HG03196 (cell line): ENCODE results near the gene RASGRP2.

Experiments
- ATAC-seq: cut with Tn5 transposase; IDR thresholded peaks from one replicate; pipeline ENCODE4 v1.9.1; 2021; ENCODE audit not compliant: unreplicated experiment

The RASGRP2 gene

GRCh38 chr11:64742087-64742888 lies 1.7 kb downstream of the RASGRP2 start:
- ATAC-seq = no peak

DNA sequence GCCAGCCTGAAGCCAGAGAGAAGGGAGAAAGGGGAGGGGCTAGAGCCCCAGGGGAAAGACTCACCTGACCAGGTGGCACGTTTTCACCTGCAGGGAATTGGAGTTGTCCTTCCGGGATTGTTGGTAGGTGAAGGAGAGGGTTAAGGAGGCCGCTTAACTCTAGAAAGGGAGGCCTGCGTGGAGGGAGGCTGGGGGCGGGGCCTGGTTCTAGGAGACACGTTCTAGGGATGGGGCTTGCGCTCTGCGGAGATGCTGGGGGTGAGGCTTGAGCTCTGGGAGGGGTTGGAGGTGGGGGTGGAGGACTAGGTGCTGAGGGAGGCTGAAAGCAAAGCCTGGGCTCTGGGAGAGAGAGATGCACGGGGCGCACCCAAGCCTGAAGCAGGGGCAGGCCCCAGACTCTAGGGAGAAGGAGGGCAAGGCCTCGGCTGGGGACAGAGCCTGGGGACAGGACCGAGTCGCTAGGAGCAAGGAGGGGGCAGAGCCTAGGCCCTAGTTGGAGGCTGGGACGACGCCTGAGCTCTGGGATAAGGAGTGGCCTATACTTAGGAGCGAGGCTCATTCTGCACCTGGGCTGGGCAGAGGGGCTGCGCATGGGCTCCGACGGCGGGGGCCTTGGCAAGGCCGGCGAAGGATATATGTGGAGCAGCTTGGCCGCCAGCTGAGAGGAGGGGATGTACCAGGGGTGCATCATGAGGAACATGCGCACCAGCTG lies 2.4 kb downstream of the RASGRP2 start:
- no peak for ATAC-seq

DNA sequence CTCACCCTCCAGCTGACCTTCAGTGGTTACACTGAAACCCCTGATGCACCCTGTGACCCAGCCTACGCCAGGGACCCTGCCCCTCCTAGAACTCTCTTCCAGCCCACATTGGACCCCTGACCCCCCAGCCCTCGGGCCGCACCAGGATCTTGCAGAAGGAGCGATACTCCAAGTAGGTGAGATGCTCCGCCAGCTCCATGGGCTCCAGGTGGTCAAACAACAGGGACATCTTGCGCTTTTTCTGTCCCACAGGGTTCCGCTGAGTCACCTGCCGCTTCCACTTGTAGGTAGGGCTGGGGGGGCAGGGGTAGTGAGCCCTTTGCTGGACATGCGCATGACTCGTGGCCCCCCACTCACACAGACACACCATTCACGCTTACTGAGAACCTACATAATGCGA lies 4.1 kb downstream of the RASGRP2 start:
- no peak for ATAC-seq

GRCh38 chr11:64736654-64737053 lies 7.3 kb downstream of the RASGRP2 start:
- no peak for ATAC-seq

DNA sequence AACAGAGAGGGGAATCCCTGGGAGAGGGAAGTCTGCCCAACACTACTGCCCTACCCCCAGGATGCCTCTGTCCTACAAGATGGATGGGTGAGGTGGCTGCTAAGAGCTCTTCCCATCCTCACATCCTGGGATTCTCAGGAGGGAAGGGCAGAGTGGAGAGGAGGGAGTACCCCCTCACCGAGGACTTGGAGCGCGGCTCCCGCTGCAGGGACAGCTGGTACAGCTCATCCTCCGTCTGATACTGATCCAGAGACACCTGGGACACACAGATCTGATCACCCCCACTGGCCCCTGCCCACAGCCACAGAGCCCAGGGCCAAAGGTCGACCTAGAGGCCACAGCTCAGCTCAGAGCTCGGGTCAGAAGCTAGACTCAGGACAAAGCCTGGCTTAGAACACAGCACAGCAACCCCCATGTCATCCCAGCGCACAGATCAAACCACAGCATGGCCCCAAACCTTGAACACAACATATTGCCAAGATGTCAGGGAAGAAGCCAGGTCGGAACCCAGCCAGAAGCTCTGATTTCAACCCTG lies 8.2 kb downstream of the RASGRP2 start:
- no peak for ATAC-seq

DNA sequence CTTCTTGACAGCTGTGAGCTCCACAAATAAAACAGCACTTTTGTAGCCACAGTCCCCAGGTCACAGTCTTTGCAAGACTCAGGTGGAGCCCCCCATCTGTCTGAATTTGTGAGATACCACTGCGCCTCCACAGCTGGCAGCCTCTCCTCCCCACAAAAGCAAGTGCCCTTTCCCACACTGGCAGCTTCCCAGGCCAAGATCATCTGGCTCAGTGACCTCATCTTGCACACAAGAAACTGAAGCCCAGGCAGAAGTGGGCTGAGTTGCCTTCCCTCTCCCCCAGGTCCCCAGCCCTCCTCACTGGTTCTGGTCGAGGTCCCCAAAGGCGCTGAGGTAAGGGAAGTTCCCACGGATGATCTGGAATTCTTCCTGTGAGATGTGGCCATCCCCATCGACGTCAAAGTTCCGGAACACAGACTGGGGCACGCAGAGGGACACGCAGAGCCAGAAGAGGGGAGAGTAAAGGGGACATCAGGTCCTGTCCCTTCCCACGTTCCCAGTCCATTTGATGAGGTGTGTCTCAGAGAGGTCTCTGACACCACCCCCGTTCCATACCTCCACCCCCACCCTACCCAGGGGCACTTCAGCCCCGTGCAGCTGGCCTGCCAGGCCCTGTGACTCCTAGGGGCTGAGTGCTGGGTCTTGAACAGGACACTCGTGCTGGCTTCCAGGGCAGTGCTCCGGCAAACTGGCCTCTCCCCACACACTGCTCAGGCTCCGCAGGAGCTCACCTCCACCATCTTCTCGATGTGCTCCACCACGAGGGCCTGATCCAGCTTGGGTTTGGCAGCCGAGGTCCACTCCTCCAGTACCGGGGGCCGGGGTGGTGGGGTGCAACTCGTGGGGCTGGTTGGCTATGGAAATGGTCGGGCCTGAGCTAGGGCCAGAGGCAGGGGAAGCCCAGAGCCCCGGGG lies 8.9 kb downstream of the RASGRP2 start:
- no peak for ATAC-seq

DNA sequence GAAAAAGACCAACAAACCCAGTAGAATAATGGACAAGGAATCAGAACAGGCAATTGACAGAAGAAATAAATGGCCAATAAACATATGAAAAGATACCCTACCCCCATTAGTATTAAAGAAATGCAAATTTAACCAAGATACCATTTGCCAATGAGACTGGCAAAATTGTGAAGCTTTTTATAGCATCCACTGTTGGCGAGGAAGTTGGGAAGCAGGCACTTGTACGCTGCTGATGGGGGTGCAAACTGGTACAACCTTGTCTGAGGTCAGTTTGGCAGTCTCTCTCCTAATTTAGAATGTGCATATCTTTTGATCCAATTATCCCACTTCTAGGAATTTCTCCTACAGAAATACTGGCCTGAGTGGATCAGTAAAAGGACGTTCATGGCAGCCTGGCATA lies 12.3 kb downstream of the RASGRP2 start:
- no peak for ATAC-seq

DNA sequence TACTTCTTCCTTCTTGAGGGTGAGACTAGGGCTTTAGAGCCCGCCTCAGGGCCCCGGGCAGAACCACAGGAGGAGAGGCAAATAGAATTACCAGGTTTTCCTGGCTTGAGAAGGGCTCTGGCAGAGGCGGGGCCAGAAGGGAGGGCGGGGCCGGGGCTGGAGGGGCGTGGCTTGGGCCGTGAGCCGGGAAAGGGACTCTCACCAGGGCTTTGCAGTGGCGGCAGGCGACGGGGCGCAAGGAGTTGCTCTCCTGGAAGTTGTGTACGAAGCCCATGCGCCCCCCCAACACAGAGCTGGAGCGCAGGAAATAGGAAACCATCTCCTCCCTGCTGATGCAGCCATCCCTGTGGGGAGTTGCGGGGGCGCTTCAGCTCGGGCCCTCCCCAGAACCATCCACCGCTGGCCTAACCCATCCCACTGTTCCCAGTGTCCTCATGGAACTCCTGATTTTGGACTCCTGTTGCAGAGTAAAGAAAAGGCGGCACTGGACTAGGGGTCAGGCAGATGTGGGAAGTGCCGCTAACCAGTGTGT lies 14.0 kb downstream of the RASGRP2 start:
- ATAC-seq = no peak

DNA sequence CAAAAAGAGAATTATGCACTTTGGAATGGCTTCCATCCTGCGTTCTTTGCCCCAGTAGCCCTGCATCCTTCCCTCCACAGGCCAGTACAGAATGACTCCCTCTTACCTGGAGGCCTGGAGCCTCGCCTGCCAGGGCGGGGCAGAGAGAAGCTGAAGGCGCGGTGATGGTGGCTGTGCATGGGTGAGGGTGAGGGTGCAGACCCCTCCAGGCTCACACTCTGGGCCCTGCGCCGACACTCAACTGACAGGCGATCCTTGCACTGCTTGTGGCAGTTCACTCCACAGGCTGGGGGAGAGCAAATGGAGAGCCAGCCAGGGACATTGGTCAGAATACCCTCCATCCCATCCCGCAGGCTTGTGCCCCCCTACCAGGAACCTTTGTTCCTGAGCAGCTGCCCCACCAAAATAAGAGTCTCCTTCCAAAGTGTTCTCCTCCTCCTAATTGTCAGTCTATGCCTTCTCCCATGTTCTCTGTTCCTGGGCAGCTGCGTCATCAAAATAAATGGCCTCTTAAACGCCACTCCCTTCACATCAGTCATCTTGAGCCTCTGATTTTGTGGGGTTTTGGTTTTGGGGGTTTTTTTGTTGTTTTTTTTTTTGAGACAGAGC lies 15.1 kb downstream of the RASGRP2 start:
- ATAC-seq = no peak

DNA sequence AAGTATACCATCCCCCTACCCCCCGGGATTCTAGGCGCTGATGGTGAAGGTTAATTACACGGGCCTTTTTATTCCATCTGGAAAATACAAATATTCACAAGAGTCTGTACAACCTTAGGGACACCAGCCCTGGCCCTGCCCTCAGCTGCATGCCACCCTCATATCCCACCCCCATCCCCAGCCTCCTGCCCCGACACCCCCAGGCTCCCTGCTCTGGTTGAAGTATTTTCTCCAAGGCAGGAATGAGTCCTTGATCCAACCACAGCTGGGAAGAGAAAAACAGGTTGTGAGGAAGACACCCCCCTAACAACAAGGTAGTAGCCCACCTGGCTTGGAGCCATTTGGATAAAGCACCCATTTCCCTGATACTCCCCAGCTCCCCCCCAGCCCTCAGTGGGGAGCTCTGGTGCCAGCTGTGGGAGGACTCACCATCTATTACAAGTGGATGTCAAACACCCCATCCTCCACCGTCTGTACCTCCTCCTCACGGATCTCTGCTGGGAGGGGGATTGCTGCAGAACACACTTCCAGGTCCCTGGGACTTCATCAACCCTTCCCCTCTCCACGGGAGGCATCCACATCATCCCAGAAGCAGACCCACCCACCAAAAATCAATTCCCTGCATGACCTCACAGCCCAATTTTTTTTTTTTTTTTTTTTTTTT lies 16.9 kb downstream of the RASGRP2 start:
- no peak for ATAC-seq

- no peak for ATAC-seq
These were observed 17.7 kb downstream of the RASGRP2 start for GRCh38 chr11:64726211-64726641.

- ATAC-seq = no peak
These were observed 18.9 kb downstream of the RASGRP2 start for GRCh38 chr11:64724863-64725532.

DNA sequence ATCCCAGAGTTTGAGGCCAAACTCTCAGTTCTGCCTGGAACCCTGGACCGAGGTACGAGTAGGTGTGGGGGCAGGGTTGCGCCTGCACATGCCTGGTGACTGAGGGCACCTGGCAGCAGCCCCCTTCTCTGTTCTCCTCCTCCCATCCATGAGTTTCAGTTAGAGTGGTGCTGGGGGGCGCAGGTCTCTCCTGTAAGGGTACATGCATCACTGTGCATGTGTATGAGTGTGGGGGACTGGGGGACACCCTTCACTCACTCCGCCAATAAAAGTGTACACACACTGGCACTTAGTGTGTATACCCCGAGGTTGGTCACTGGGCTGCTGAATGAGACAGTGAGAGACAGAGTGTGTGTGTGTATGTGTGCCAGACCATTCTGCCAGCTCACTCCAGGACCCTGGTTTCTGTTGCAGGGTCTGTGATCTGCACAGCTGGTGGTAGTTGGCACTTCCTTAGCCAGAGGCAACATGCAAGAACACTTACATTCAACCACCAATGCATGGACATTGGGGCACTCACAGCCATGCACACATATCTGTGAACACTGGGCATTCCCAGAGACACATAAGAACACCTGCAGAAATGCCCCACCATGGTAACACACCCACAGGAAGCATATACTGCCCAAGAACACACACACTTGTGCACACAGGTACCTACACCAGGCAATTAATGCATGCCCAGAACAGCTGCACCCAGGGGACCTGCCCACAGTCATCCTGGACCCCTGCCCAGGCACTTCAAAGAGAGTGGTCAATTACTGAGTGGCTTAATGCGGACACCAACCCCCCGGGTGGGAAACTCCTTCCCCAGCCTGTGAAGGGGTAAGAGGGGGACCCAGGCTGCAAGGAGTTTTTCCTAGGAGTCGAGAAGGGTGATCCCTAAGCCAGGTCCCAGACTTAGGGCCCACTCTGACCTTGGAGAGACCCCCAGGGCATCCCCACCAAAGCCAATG lies 19.8 kb downstream of the RASGRP2 start:
- ATAC-seq = no peak

DNA sequence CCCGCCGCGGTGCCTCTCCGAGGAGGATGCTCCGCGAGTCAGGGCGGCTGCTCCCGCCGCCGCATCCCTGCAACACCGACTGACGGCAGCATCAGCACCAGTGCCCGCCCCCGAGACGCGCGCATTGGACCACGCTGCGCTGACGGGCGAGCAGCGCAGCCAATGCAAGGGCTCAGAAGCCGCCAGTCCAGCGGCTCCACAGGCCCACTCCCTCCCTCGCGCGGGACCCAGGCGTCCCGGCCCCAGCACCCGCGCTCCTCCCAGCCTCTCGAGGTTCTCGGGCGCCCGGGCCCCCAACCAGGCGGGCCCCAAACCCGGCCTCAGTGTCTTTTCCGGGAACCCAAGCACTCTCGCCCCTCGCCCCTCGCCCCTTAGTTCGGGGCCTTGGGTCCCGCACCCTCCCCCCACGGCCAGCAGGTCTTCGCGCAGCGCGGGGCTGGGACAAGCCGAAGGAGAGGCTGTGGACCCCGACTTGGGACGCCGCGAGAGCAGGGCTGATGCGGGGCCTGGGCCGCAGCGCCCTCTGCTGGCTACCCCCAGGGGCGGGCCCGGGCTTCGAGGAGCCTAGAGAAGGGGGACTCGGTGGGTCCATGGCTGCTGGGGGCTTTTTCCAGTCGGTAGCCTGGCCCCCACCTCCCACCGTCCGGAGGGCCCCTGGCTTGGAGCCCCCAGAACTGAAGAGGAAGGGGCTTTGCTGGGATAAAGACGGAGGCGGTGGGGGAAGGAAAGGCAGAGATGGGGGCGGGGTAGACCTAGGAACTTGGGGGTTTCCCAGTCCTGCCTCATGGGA lies 20.6 kb downstream of the RASGRP2 start, which contains the start of gene NRXN2:
Gene NRXN2, minus strand, starts transcription at position 81 of the 790 bp plus-strand sequence. CDS start 9,498 bp downstream, outside the sequence.
- peak; percentile 70 for ATAC-seq

DNA sequence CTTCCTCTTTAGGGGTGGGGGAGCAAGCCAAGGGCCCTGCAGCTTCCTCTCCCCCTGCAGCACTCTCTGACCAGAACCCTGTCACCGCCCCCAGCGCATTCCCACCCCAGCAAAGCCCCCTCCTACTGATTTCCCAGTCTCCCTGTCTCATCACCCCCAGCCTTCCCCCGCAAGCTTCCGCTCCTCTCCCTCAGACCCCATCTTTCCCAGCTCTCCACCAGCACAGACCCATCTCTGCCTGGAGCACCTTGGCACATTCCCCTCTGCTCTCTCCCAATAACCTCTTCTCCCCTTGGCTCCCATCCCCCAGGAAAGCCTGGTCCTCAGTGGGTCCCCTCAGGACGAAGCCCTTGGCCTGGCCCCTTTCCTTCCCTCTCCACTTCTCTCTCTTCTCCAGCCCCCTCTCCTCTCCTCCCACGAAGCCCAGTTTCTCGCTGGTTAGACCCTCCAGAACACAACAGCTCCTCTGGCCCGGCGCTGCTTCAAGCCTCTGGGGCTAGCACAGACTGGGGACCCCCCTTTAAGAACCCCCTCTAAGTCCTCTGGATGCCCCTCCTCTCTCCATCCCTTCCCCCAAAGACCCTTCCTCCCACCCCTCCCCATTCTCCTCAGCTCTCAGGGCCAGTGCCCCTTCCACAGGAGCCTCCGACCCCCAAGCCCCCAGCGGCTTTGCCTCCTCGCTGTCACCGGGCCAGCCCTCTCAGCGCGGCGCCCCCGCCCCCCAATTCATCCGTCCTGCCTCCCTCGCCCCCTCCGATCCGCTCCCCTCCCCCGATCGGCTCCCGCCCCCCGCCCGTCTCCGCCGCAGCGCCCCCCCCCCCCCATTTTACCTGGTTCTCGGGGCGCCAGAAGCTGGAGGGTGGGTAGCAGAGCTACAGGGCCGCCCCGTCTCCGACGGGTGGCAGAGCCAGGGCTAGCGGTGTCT lies 21.5 kb downstream of the RASGRP2 start:
- ATAC-seq = no peak

- ATAC-seq = no peak
These were observed 22.6 kb downstream of the RASGRP2 start for GRCh38 chr11:64721359-64721699.
